Measurements from ENCODE around the gene PCDHGA9. TPM values are rescaled to one million over a fixed set of nuclear protein-coding genes. Genes with fewer than 3 reads are reported as not detected.

The PCDHGA9 gene
- total and polyA plus RNA-seq, 3 donors from 2014 or later, result 1.1 to 13.1 (median 13.0) TPM

- 34 to 72% methylated on average over 3 to 13 of the region's 19 CpGs for WGBS, 2 donors
- TF ChIP-seq POLR2A (IDR thresholded peaks at IDR 0.05), result no peak
- TF ChIP-seq CTCF (IDR thresholded peaks at IDR 0.05), result no peak
- Histone ChIP-seq H3K36me3 (ENCODE audit: low read depth, missing control alignments) (no peaks in the 10 kb centered on the region), H3K9me3 (no peaks in the 10 kb centered on the region), H3K27ac (no peak overlapping the region), H3K4me3 (no peak overlapping the region), H3K27me3 (no peaks in the 10 kb centered on the region), H3K4me1 (no peaks in the 10 kb centered on the region)
- no peak for DNase-seq
- intact Hi-C loops (cut with DNase I; ENCODE audit: low total_unique reads), result no loop called here
Measured at GRCh38 chr5:141356950-141357349, 45.6 kb upstream of the PCDHGA9 start.

DNA sequence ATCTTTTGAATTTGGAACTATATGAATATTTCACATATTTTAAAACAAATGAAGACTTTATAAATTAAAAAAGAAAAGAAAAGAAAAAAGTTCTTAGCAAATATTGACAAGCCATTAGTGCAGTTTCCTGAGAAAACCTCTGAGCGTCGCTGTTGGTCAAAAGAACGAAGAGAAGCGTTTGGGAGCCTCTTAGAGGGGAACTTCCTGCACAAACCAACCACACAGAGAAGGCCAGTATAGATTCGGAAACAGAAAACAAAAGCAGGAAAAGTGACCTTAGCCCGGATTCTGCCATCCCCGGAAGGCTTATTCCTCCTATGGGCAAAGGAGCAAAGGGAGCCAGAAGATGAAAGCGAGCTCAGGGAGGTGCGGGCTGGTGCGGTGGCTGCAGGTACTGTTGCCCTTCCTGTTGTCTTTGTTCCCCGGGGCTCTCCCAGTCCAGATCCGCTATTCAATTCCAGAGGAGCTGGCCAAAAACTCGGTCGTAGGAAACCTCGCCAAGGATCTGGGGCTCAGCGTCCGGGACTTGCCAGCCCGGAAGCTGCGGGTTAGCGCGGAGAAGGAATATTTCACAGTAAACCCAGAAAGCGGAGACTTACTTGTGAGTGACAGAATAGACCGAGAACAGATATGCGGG, 42.7 kb upstream of the PCDHGA9 start, which contains the start of gene PCDHGB2:
TSS of gene PCDHGB2 (plus strand) at position 205 of the 637 bp plus-strand sequence. CDS start at position 347, 142 bp downstream.
- WGBS, 2 donors, result 14 to 20% methylated on average over 24 of the region's 24 CpGs
- intact Hi-C loops (cut with DNase I; ENCODE audit: low total_unique reads), result no loop called here

DNA sequence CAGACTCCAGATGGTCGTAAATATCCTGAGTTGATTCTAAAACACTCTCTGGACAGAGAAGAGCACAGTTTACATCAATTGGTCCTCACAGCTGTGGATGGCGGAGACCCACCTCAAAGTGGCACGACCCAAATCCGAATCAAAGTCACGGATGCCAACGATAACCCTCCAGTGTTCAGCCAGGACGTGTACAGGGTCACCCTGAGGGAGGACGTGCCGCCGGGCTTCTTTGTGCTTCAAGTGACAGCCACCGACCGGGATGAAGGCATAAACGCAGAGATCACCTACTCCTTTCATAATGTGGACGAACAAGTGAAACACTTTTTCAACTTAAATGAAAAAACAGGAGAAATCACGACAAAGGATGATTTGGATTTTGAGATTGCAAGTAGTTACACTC, 41.9 kb upstream of the PCDHGA9 start:
- no peak for TF ChIP-seq POLR2A (IDR thresholded peaks at IDR 0.05)
- TF ChIP-seq CTCF (IDR thresholded peaks at IDR 0.05), result no peak
- DNase-seq, result no peak
- H3K9me3 ChIP-seq, result no peaks in the 10 kb centered on the region
- no peak overlapping the region for H3K4me3 ChIP-seq
- H3K27ac ChIP-seq, result no peak overlapping the region
- H3K27me3 ChIP-seq, result no peaks in the 10 kb centered on the region
- no peaks in the 10 kb centered on the region for H3K36me3 ChIP-seq (ENCODE audit: low read depth, missing control alignments)
- H3K4me1 ChIP-seq, result no peaks in the 10 kb centered on the region
- 27 to 32% methylated on average over 15 of the region's 15 CpGs for WGBS, 2 donors
- intact Hi-C loops (cut with DNase I; ENCODE audit: low total_unique reads), result no loop called here

More for the DNA sequence above, 42.7 kb upstream of the PCDHGA9 start, which contains the start of gene PCDHGB2:
- Histone ChIP-seq H3K4me3 (peak within 1 kb of the TSS in 1 of 2 donors; percentile 24), H3K9me3 (no peaks in the 10 kb centered on the region), H3K27me3 (no peaks in the 10 kb centered on the region), H3K36me3 (ENCODE audit: low read depth, missing control alignments) (no peaks in the 10 kb centered on the region), H3K27ac (no peak within 1 kb of the TSS), H3K4me1 (no peaks in the 10 kb centered on the region)
- DNase-seq, result no peak
- TF ChIP-seq POLR2A (IDR thresholded peaks at IDR 0.05) (no peak), CTCF (IDR thresholded peaks at IDR 0.05) (peak in 2 of 3 experiments; percentile 17 to 39)

GRCh38 chr5:141362719-141363118, 39.9 kb upstream of the PCDHGA9 start:
- no peak overlapping the region for H3K27ac ChIP-seq
- TF ChIP-seq CTCF (IDR thresholded peaks at IDR 0.05) (no peak), POLR2A (IDR thresholded peaks at IDR 0.05) (no peak)
- intact Hi-C loops (cut with DNase I; ENCODE audit: low total_unique reads), result no loop called here
- no peak overlapping the region for H3K4me3 ChIP-seq
- no peaks in the 10 kb centered on the region for H3K36me3 ChIP-seq (ENCODE audit: low read depth, missing control alignments)
- H3K27me3 ChIP-seq, result no peaks in the 10 kb centered on the region
- H3K4me1 ChIP-seq, result no peaks in the 10 kb centered on the region
- H3K9me3 ChIP-seq, result no peaks in the 10 kb centered on the region
- DNase-seq, result no peak

Measured in testis (tissue), 3 donors.